HG02571 (cell line): ENCODE data around the gene CNGA1.

Experiments used
- ATAC-seq: cut with Tn5 transposase; IDR thresholded peaks from one replicate; pipeline ENCODE4 v1.9.1; 2021; ENCODE audit warnings: mild to moderate bottlenecking, moderate library complexity; ENCODE audit not compliant: unreplicated experiment

The CNGA1 gene

GRCh38 chr4:48016141-48017107 lies at the start of gene CNGA1, which contains the start of gene NIPAL1:
Gene CNGA1 (minus strand): TSS chr4:48016681. CDS start chr4:47952689, 63,992 bp downstream.
Gene NIPAL1 (plus strand): TSS chr4:48016772. CDS start chr4:48016840, 68 bp downstream.
- peak; percentile 93 for ATAC-seq

GRCh38 chr4:48065587-48066052 lies 49.1 kb upstream of the CNGA1 start:
- peak; percentile 64 for ATAC-seq

DNA sequence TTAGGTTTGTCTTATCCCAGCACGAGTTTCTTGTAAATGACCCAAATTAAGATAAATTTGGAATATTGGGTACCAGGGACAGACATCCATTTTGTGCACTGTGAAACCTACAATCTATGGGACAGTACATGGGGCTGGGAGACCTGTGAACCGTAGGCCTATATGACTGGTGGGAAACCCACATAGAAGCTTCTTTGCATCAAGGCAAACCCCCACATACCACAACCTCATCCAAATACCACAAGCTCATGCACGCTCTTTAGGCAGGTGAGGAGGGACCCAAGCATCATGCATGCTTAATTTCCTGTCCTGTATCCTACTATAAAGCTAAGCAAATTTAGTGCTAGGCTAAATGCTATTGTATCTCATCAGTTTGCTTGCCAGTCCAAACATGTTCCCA lies 47.9 kb upstream of the CNGA1 start:
- ATAC-seq = peak; percentile 50

- ATAC-seq = no peak
Observed at GRCh38 chr4:48058617-48059530, 42.4 kb upstream of the CNGA1 start.

GRCh38 chr4:48051078-48051477 lies 34.6 kb upstream of the CNGA1 start:
- ATAC-seq = no peak

DNA sequence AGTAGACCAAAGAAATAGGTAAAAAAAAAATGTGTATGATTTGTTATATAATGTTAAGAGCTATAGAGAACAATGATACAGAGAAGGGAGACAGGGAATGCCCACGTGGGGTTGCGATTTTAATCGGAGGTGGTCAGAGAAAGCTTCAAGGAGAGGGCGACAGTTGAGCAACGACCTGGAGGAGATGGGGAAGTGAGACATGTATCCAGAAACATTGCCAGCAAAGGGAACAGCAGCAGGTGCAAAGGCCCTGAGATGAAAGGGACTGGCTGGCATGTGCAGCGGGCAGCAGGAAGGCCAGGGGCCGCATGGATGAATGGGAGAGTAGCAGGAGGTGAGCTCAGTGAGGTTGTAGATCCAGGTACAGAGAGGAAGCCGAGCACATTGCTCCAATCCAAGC lies 33.0 kb upstream of the CNGA1 start:
- no peak for ATAC-seq

DNA sequence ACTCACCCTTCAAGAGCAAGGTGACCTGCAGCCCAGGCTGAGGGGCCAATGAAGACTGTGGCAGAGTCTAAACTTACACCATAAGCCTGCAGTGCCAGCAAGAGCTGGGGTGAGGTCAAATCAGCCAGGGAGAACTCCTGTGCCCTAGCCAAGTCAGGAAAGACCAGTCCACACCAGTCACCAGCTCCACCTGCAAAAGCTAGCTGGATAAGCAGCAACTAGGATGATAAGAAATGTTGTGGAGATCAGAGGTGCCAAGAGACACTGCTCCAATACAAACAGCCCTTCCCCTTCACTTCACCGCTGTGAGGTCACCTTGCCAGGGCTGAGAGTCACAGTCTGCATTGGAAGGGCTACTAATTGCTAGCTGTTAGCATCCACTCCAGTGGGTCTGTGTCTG lies 31.4 kb upstream of the CNGA1 start:
- peak; percentile 12 for ATAC-seq

DNA sequence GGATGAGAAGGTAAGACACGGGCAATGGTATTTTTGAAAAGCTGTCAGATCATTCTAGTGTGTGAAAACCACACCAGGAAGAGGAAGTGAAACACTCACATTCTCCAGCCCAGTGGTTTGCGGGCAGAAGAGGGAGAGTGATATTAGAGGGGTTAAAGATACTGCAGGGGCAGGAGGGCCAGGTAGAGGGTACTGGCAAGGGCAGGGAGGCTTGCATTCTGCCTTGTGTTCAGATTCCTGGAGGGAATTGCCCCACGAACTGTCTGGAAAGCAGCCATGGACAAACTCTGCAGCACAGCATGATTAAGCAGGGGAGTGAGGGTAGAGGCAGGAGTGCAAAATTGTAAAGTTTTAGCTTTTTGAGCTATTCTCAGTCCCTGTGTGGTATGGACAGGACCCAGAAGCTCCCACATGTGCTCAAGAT lies 31.0 kb upstream of the CNGA1 start:
- ATAC-seq = peak; percentile 98

GRCh38 chr4:48046059-48046458 lies 29.6 kb upstream of the CNGA1 start:
- ATAC-seq = no peak

DNA sequence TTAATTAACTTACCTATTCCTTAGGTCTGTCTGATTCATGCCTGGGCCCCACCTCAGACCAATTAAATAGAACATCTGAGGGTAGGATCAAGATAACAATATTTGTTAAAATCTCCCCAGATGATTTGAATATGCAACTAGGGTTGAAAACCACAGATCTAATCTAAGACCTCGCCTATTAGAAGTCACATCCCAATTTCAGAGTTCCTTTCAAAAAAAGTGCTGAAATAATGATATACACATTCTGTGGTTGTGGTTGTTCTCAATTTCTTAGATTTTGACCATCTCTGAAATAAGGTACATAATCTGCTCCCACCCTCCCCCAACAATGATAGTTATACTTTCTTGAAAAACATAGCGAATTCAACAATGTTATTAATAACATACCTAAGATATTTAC lies 27.8 kb upstream of the CNGA1 start:
- no peak for ATAC-seq

DNA sequence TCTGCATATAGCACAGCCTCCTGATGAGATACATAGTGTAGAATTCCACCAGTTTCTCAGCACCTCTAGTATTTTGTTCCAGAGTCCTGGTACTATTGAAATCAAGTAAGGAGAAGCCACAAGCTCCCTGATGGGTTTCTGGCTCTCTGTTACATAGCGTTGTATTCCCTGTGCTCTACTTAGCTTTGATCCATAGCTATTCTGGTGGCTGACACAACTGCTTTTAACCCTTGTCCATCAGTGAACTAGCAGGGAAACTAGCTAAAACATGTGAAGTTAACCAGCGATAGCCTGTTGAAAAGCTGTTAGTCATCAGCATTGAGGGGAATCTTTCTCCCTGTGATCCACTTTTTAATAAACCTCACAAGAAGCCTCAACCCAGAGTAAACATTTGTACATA lies 27.0 kb upstream of the CNGA1 start:
- no peak for ATAC-seq

DNA sequence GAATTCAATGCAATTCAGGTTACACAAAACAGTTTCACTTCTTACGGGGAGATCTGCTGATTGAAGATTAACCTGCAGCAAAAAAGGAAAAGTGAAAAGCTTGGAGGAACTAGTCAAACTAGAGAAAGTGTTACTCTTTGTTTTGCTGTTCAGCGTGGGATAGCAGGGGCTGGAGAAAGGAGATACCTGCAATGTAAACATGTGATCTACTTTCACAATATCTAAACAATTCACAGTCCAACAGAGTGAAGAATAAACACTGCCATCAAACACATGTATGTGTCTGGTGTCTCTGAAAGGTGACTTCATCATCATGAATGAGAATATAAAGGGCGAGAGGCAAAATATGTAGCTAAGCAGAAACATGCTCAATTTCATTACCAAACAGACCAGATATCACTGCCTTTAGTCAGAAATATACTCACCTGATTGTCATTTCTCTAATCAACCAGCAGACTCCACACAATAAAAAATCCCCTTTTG lies 26.5 kb upstream of the CNGA1 start:
- ATAC-seq = no peak

GRCh38 chr4:48041535-48042137 lies 25.2 kb upstream of the CNGA1 start:
- no peak for ATAC-seq

DNA sequence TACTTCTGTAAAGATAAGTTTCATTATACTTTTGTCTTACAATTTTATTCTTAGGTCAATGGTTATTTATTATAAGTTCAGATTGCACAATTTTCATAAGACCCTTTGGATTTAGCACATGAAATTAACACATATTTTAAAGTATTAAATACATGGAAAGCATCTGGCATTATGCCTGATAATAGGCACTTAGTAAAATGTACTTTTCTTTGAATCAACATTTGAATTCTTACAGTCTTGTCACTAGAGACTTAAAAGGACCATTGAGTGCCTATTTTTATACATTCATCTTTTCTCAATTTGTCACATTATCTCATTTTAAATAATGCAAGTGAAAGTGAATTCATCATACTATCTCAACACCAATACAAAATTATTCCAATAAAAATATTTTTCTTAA lies 23.1 kb upstream of the CNGA1 start:
- ATAC-seq = no peak

DNA sequence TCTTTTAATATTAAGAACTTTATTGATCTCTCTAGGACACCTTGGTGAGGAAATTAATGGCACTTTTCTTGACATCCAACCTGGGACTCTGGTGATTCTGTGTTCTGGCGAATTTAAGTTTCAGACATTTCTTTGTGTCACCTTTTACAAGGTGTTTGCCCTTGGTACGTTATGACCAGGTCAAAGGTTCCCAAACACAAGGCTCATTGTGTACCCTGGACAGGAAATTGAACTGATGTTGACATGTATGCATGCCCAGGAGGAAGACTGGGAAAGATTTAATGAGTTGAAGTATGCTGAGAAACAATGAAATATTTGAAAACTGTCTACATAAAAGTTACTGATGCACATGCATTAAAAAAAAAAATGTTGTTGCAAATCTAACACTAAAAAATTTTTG lies 22.2 kb upstream of the CNGA1 start:
- no peak for ATAC-seq

DNA sequence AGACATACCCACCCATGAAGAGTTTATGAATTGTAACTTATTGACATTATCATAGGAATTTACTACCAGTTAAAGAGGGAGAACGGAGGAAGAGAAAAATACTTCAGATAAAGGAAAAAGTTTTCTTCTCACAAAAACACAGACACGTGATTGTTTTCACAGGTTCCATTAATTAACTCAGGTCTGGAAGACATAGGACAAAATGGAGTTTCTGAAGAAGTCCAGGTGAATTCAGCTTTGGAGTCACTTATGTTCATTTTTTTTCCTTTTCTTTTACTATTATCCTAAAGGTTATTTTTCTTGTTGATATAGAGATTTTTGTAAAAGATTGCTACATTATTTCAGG lies 20.6 kb upstream of the CNGA1 start:
- no peak for ATAC-seq

DNA sequence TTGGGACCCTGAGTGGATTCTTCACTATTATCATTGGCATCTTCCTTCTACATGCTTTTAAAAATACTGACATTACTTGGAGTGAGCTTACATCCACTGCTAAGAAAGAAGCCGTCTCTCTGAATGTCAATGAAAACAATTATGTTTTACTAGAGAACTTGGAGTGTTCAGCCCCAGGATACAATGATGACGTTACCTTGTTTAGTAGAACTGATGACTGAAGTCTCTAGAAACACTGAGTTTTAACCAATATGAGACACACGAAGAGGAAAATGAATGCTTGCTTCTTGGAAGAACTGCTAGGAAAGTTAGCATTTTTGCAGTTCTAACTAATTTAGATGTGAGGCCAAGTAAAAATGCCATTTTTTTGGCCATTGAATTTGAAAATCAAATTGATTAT lies 19.5 kb upstream of the CNGA1 start:
- ATAC-seq = no peak

GRCh38 chr4:48033825-48034413 lies 17.4 kb upstream of the CNGA1 start:
- no peak for ATAC-seq

GRCh38 chr4:48033412-48033811 lies 16.9 kb upstream of the CNGA1 start:
- ATAC-seq = no peak

GRCh38 chr4:48032721-48033120 lies 16.2 kb upstream of the CNGA1 start:
- ATAC-seq = no peak
